ENCODE results near the gene NRXN2. TPM values are rescaled to one million over a fixed set of nuclear protein-coding genes. Genes with fewer than 3 reads are reported as not detected.
A peak's percentile ranks its signal among the peaks of the same experiment; 100 is the strongest.

Gene NRXN2
- total RNA-seq, 1 donor from 2014 or later: 0.72 TPM

DNA sequence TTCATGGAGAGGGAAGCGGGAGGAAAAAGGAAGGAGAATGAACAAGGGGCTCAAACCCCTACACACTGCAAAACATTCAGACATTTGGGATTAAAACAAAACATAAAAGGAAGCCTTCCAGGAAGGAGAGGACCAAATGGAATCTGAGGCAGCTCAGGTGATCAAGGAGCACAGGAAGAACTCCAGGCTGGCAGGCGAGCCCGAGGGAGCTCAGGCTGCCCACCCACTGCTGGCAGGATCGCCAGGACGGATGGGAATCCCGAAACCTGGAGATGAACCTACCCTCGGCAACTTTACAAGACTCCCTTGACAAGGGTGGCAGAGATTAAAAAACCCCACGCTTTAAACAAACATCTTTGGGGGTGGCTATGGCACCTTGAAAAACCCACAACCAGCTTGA is 41.8 kb upstream of the NRXN2 start:
- Histone ChIP-seq H3K27me3 (no peaks in the 10 kb centered on the region), H3K4me3 (no peak overlapping the region), H3K4me1 (peaks cover 19% of the 10 kb centered on the region), H3K36me3 (peaks cover 75% of the 10 kb centered on the region), H3K27ac (no peak overlapping the region), H3K9me3 (no peaks in the 10 kb centered on the region)
- ATAC-seq (no peak), DNase-seq (peak; percentile 25)
- intact Hi-C loops (cut with DNase I): no loop called here
- TF ChIP-seq, protein P1, sequence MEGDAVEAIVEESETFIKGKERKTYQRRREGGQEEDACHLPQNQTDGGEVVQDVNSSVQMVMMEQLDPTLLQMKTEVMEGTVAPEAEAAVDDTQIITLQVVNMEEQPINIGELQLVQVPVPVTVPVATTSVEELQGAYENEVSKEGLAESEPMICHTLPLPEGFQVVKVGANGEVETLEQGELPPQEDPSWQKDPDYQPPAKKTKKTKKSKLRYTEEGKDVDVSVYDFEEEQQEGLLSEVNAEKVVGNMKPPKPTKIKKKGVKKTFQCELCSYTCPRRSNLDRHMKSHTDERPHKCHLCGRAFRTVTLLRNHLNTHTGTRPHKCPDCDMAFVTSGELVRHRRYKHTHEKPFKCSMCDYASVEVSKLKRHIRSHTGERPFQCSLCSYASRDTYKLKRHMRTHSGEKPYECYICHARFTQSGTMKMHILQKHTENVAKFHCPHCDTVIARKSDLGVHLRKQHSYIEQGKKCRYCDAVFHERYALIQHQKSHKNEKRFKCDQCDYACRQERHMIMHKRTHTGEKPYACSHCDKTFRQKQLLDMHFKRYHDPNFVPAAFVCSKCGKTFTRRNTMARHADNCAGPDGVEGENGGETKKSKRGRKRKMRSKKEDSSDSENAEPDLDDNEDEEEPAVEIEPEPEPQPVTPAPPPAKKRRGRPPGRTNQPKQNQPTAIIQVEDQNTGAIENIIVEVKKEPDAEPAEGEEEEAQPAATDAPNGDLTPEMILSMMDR (IDR thresholded peaks at IDR 0.05): no peak

- Histone ChIP-seq H3K4me3 (no peak overlapping the region), H3K9me3 (no peaks in the 10 kb centered on the region), H3K27ac (no peak overlapping the region), H3K36me3 (peaks cover 69% of the 10 kb centered on the region), H3K27me3 (no peaks in the 10 kb centered on the region), H3K4me1 (peaks cover 19% of the 10 kb centered on the region)
- ATAC-seq: no peak
- DNase-seq: peak; percentile 52
- TF ChIP-seq, protein P1 (IDR thresholded peaks at IDR 0.05): no peak
- intact Hi-C loops (cut with DNase I): no loop called here
These were observed 41.1 kb upstream of the NRXN2 start for GRCh38 chr11:64764040-64764611.

GRCh38 chr11:64763526-64764039 is 40.6 kb upstream of the NRXN2 start:
- Histone ChIP-seq H3K9me3 (no peaks in the 10 kb centered on the region), H3K27me3 (no peaks in the 10 kb centered on the region), H3K4me1 (peaks cover 19% of the 10 kb centered on the region), H3K27ac (no peak overlapping the region), H3K4me3 (no peak overlapping the region), H3K36me3 (peaks cover 63% of the 10 kb centered on the region)
- TF ChIP-seq, protein P1 (IDR thresholded peaks at IDR 0.05): no peak
- ATAC-seq (no peak), DNase-seq (peak; percentile 53)
- intact Hi-C loops (cut with DNase I): no loop called here

GRCh38 chr11:64762674-64763525 is 39.9 kb upstream of the NRXN2 start:
- H3K27me3 ChIP-seq: no peaks in the 10 kb centered on the region
- TF ChIP-seq, protein P1 (IDR thresholded peaks at IDR 0.05): no peak
- ATAC-seq (no peak), DNase-seq (peak; percentile 46)
- no peaks in the 10 kb centered on the region for H3K9me3 ChIP-seq
- no peak overlapping the region for H3K4me3 ChIP-seq
- H3K27ac ChIP-seq: no peak overlapping the region
- intact Hi-C loops (cut with DNase I): no loop called here
- H3K4me1 ChIP-seq: peaks cover 19% of the 10 kb centered on the region
- peaks cover 56% of the 10 kb centered on the region for H3K36me3 ChIP-seq

GRCh38 chr11:64762277-64762673 is 39.3 kb upstream of the NRXN2 start:
- Histone ChIP-seq H3K9me3 (no peaks in the 10 kb centered on the region), H3K4me3 (no peak overlapping the region), H3K27ac (peak overlapping the region; percentile 17), H3K27me3 (no peaks in the 10 kb centered on the region), H3K4me1 (peaks cover 19% of the 10 kb centered on the region), H3K36me3 (peaks cover 50% of the 10 kb centered on the region)
- intact Hi-C loops (cut with DNase I): no loop called here
- peak; percentile 59 for DNase-seq
- no peak for ATAC-seq
- TF ChIP-seq, protein P1 (IDR thresholded peaks at IDR 0.05): no peak
